ENCODE data around the gene EXOC4. TPM values are rescaled to one million over a fixed set of nuclear protein-coding genes. Genes with fewer than 3 reads are reported as not detected.

Gene EXOC4
- total and polyA plus RNA-seq, 2 of the 8 experiments (the other 6 are each of a cell fraction or from before 2014, with no cell fraction given) = 27.0 to 67.3 TPM

- Histone ChIP-seq H3K79me1 (ENCODE audit: low read depth, low read length) (no peaks in the 10 kb centered on the region), H3K4me3 (ENCODE audit: extremely low read depth in 1 of 4, insufficient read depth in 2 of 4, low read depth in 3 of 4, low read length in 4 of 4) (no peak overlapping the region), H3K4me1 (replicated peaks in 1 of 4; ENCODE audit: control insufficient read depth in 3 of 4, insufficient read depth in 4 of 4, low read length in 3 of 4) (peaks cover 0 to 3% (median 0%) of the 10 kb centered on the region in 4 experiments; a peak in 1 of 7 replicates), H4K91ac (replicated peaks; ENCODE audit: insufficient read length, low read length) (no peak overlapping the region), H4K5ac (ENCODE audit: insufficient read length, low read depth, low read length) (no peak overlapping the region), H2BK15ac (ENCODE audit: low read length) (no peak overlapping the region), H2BK5ac (ENCODE audit: low read depth, low read length) (no peak overlapping the region), H3K14ac (ENCODE audit: insufficient read length) (no peak overlapping the region), H3K79me2 (ENCODE audit: control insufficient read depth in 1 of 2, insufficient read depth in 2 of 2, low read length in 2 of 2) (no peaks in the 10 kb centered on the region), H2BK20ac (ENCODE audit: low read length) (no peak overlapping the region), H3K23ac (ENCODE audit: insufficient read length) (no peak overlapping the region), H3K9me3 (ENCODE audit: insufficient read depth in 2 of 2, low read depth in 1 of 2, low read length in 1 of 2) (no peaks in the 10 kb centered on the region), H3K18ac (ENCODE audit: extremely low read depth, low read length) (no peak overlapping the region), H2AFZ (ENCODE audit: low read length) (no peak overlapping the region), H3K9ac (replicated peaks in 1 of 4; ENCODE audit: extremely low read depth in 1 of 4, low read depth in 3 of 4, low read length in 3 of 4) (no peak overlapping the region), H3K23me2 (ENCODE audit: low read depth, low read length) (no peaks in the 10 kb centered on the region), H2BK120ac (replicated peaks; ENCODE audit: low read depth, low read length) (no peak overlapping the region), H4K8ac (ENCODE audit: extremely low read depth, insufficient read depth, low read length) (no peak overlapping the region), H3K27ac (ENCODE audit: low read depth, low read length) (no peak overlapping the region), H3K36me3 (ENCODE audit: control insufficient read depth in 2 of 4, insufficient read depth in 4 of 4, low read length in 3 of 4) (no peaks in the 10 kb centered on the region), H2AK5ac (ENCODE audit: low read depth, low read length) (no peak overlapping the region), H3K27me3 (replicated peaks in 1 of 4; ENCODE audit: control insufficient read depth in 3 of 4, extremely low read depth in 1 of 4, insufficient read depth in 3 of 4, low read length in 3 of 4) (no peaks in the 10 kb centered on the region), H2BK12ac (ENCODE audit: low read depth, low read length) (no peak overlapping the region), H4K20me1 (replicated peaks in 1 of 2; ENCODE audit: control insufficient read depth in 1 of 2, insufficient read depth in 2 of 2, low read length in 2 of 2) (no peaks in the 10 kb centered on the region), H3K56ac (replicated peaks; ENCODE audit: insufficient read length, low read depth, low read length) (no peak overlapping the region), H3K4ac (replicated peaks; ENCODE audit: insufficient read length, low read depth, low read length) (no peak overlapping the region), H3K4me2 (ENCODE audit: insufficient read depth in 1 of 2, low read depth in 2 of 2, low read length in 2 of 2) (no peak overlapping the region)
- CTCF ChIA-PET (ENCODE audit: partially characterized antibody) = interaction anchor here (0.6 to 1.3 kb wide), 2 partner anchors 12 to 104 kb away, joined by 3 to 4 read pairs; no protein-coding TSS in a partner anchor
- FAIRE-seq (no peak), DNase-seq (ENCODE audit: low read depth in 1 of 2, low spot score in 2 of 2) (no peak)
- no peak for TF ChIP-seq TCF12 (IDR thresholded peaks at IDR 0.05; ENCODE audit: low read depth, low read length)
- no peak for TF ChIP-seq SRF (IDR thresholded peaks at IDR 0.05; ENCODE audit: low read depth, low read length)
- TF ChIP-seq POLR2A (IDR thresholded peaks at IDR 0.05; ENCODE audit: control extremely low read depth in 1 of 2, low read depth in 2 of 2, low read length in 2 of 2) = no peak
- TF ChIP-seq FOSL1 (IDR thresholded peaks at IDR 0.05; ENCODE audit: insufficient read depth, low read depth, low read length) = no peak
- no peak for TF ChIP-seq CBX8 (IDR thresholded peaks at IDR 0.05; ENCODE audit: borderline replicate concordance, low read depth, low read length)
- no peak for TF ChIP-seq RAD21 (IDR thresholded peaks at IDR 0.05 in 1 of 2, conservative IDR thresholded peaks at IDR 0.05 in 1 of 2; ENCODE audit: low read depth in 2 of 2, low read length in 2 of 2)
- TF ChIP-seq USF2 (IDR thresholded peaks at IDR 0.05; ENCODE audit: low read length) = no peak
- no peak for TF ChIP-seq RBBP5 (IDR thresholded peaks at IDR 0.05; ENCODE audit: borderline replicate concordance, low read depth, low read length)
- no peak for TF ChIP-seq SP2 (IDR thresholded peaks at IDR 0.05; ENCODE audit: low read length)
- no peak for TF ChIP-seq NRF1 (IDR thresholded peaks at IDR 0.05; ENCODE audit: low read depth, low read length)
- no peak for TF ChIP-seq HDAC6 (IDR thresholded peaks at IDR 0.05; ENCODE audit: low read depth, low read length)
- TF ChIP-seq TAF1 (IDR thresholded peaks at IDR 0.05; ENCODE audit: low read depth, low read length) = no peak
- POLR2A ChIA-PET (ENCODE audit: partially characterized antibody) = no interaction called here
Observed at GRCh38 chr7:133755901-133756300, 503.0 kb downstream of the EXOC4 start.
